IPS-18a (cell line): ENCODE measurements around the gene AGTPBP1.
"Not testable (repeated sequence)": the region's sequence is repeated elsewhere in the genome, so short reads cannot be mapped to it uniquely, and the experiment has no call there.

Source experiments
- H3K27ac ChIP-seq: one replicate; pipeline ENCODE4 v1.5.1; 2013; ENCODE audit warnings: low read length
- H3K27me3 ChIP-seq: one replicate; pipeline ENCODE4 v1.6.1; 2013; ENCODE audit warnings: mild to moderate bottlenecking, low read length; ENCODE audit not compliant: control insufficient read depth, insufficient read depth
- H3K36me3 ChIP-seq: one replicate; pipeline ENCODE4 v1.6.1; 2013; ENCODE audit warnings: low read depth, low read length; ENCODE audit not compliant: control insufficient read depth
- H3K4me1 ChIP-seq: one replicate; pipeline ENCODE4 v1.6.1; 2013; ENCODE audit warnings: low read depth, low read length; ENCODE audit not compliant: control insufficient read depth
- H3K4me3 ChIP-seq: one replicate; pipeline ENCODE4 v1.5.1; 2013; ENCODE audit warnings: low read length
- H3K9ac ChIP-seq: one replicate; pipeline ENCODE4 v1.6.1; 2013; ENCODE audit warnings: mild to moderate bottlenecking, low read length, moderate library complexity
- H3K9me3 ChIP-seq: one replicate; pipeline ENCODE4 v1.6.1; 2013; ENCODE audit warnings: low read depth, low read length; ENCODE audit not compliant: control insufficient read depth

AGTPBP1 gene

GRCh38 chr9:85741095-85741874, 469 bp downstream of the AGTPBP1 start:
- H3K4me3 ChIP-seq = peak overlapping the region; percentile 75
- no peaks in the 10 kb centered on the region for H3K27me3 ChIP-seq
- H3K9ac ChIP-seq = peak overlapping the region; percentile 61
- H3K4me1 ChIP-seq = peaks cover 23% of the 10 kb centered on the region
- no peaks in the 10 kb centered on the region for H3K9me3 ChIP-seq
- peak overlapping the region; percentile 41 for H3K27ac ChIP-seq
- no peaks in the 10 kb centered on the region for H3K36me3 ChIP-seq

- H3K27me3 ChIP-seq = no peaks in the 10 kb centered on the region
- peak overlapping the region; percentile 61 for H3K9ac ChIP-seq
- H3K9me3 ChIP-seq = no peaks in the 10 kb centered on the region
- H3K36me3 ChIP-seq = no peaks in the 10 kb centered on the region
- peaks cover 23% of the 10 kb centered on the region for H3K4me1 ChIP-seq
- peak overlapping the region; percentile 41 for H3K27ac ChIP-seq
- peak overlapping the region; percentile 75 for H3K4me3 ChIP-seq
These were observed 1.0 kb downstream of the AGTPBP1 start for GRCh38 chr9:85740787-85741094.

- Histone ChIP-seq H3K4me3 (no peak overlapping the region), H3K27me3 (no peaks in the 10 kb centered on the region), H3K27ac (no peak overlapping the region), H3K4me1 (peaks cover 17% of the 10 kb centered on the region), H3K9ac (peak overlapping the region; percentile 4), H3K9me3 (no peaks in the 10 kb centered on the region), H3K36me3 (no peaks in the 10 kb centered on the region)
These were observed 3.2 kb downstream of the AGTPBP1 start for GRCh38 chr9:85738509-85738908.

- Histone ChIP-seq H3K36me3 (no peaks in the 10 kb centered on the region), H3K4me1 (peaks cover 9% of the 10 kb centered on the region), H3K27me3 (no peaks in the 10 kb centered on the region), H3K9me3 (no peaks in the 10 kb centered on the region), H3K9ac (no peak overlapping the region), H3K27ac (no peak overlapping the region), H3K4me3 (no peak overlapping the region)
These were observed 4.1 kb downstream of the AGTPBP1 start for GRCh38 chr9:85737671-85738070.

- Histone ChIP-seq H3K4me3 (no peak overlapping the region), H3K9me3 (no peaks in the 10 kb centered on the region), H3K27me3 (no peaks in the 10 kb centered on the region), H3K4me1 (no peaks in the 10 kb centered on the region), H3K27ac (no peak overlapping the region), H3K9ac (no peak overlapping the region), H3K36me3 (no peaks in the 10 kb centered on the region)
These were observed 10.7 kb downstream of the AGTPBP1 start for GRCh38 chr9:85730916-85731630.

- Histone ChIP-seq H3K4me3 (no peak overlapping the region), H3K9me3 (no peaks in the 10 kb centered on the region), H3K4me1 (no peaks in the 10 kb centered on the region), H3K27ac (no peak overlapping the region), H3K27me3 (no peaks in the 10 kb centered on the region), H3K9ac (no peak overlapping the region), H3K36me3 (no peaks in the 10 kb centered on the region)
These were observed 11.9 kb downstream of the AGTPBP1 start for GRCh38 chr9:85729882-85730281.

- Histone ChIP-seq H3K4me3 (no peak overlapping the region), H3K9me3 (no peaks in the 10 kb centered on the region), H3K36me3 (no peaks in the 10 kb centered on the region), H3K9ac (no peak overlapping the region), H3K27ac (no peak overlapping the region), H3K4me1 (peaks cover 14% of the 10 kb centered on the region), H3K27me3 (no peaks in the 10 kb centered on the region)
These were observed 14.3 kb downstream of the AGTPBP1 start for GRCh38 chr9:85727500-85727899.

- H3K9ac ChIP-seq = no peak overlapping the region
- peaks cover 14% of the 10 kb centered on the region for H3K4me1 ChIP-seq
- H3K27ac ChIP-seq = no peak overlapping the region
- no peaks in the 10 kb centered on the region for H3K9me3 ChIP-seq
- H3K4me3 ChIP-seq = no peak overlapping the region
- no peaks in the 10 kb centered on the region for H3K27me3 ChIP-seq
- H3K36me3 ChIP-seq = no peaks in the 10 kb centered on the region
These were observed 15.0 kb downstream of the AGTPBP1 start for GRCh38 chr9:85726737-85727136.

GRCh38 chr9:85723215-85723614, 18.5 kb downstream of the AGTPBP1 start:
- H3K27ac ChIP-seq = peak overlapping the region; percentile 68
- H3K9ac ChIP-seq = peak overlapping the region; percentile 1
- H3K27me3 ChIP-seq = no peaks in the 10 kb centered on the region
- H3K4me1 ChIP-seq = peaks cover 14% of the 10 kb centered on the region
- no peaks in the 10 kb centered on the region for H3K9me3 ChIP-seq
- no peaks in the 10 kb centered on the region for H3K36me3 ChIP-seq
- peak overlapping the region; percentile 3 for H3K4me3 ChIP-seq

GRCh38 chr9:85719411-85719810, 22.3 kb downstream of the AGTPBP1 start:
- not testable (repeated sequence) for H3K4me3 ChIP-seq, H3K9me3 ChIP-seq, H3K36me3 ChIP-seq, H3K27ac ChIP-seq, H3K9ac ChIP-seq, H3K27me3 ChIP-seq
- H3K4me1 ChIP-seq = peaks cover 14% of the 10 kb centered on the region

GRCh38 chr9:85717818-85718217, 23.9 kb downstream of the AGTPBP1 start:
- H3K9me3 ChIP-seq, H3K27ac ChIP-seq, H3K27me3 ChIP-seq, H3K9ac ChIP-seq, H3K4me3 ChIP-seq, H3K36me3 ChIP-seq, H3K4me1 ChIP-seq: not testable (repeated sequence)

- Histone ChIP-seq H3K36me3 (no peaks in the 10 kb centered on the region), H3K4me1 (no peaks in the 10 kb centered on the region), H3K9ac (no peak overlapping the region), H3K9me3 (no peaks in the 10 kb centered on the region), H3K4me3 (no peak overlapping the region), H3K27me3 (no peaks in the 10 kb centered on the region), H3K27ac (no peak overlapping the region)
These were observed 24.5 kb downstream of the AGTPBP1 start for GRCh38 chr9:85717220-85717619.
